DOHH2 (cell line): ENCODE results near the gene HIPK2.

Experiments
- H3F3A ChIP-seq: fragments of 200-600 bp; sonication (generic), shearing (Covaris generic); 2 replicates; pipeline ENCODE4 v1.6.0; 2016; ENCODE audit warnings: antibody characterized with exemption, mild to moderate bottlenecking; ENCODE audit not compliant: control insufficient read depth, insufficient read depth
- H3K27ac ChIP-seq: fragments of 200-600 bp; sonication (generic); 2 replicates; pipeline ENCODE4 v1.5.1; 2014; ENCODE audit warnings: low read depth, mild to moderate bottlenecking, low read length, moderate library complexity
- H3K27me3 ChIP-seq: fragments of 200-600 bp; sonication (generic); 2 replicates; pipeline ENCODE4 v1.6.1; 2014; ENCODE audit warnings: mild to moderate bottlenecking, low read length, mixed read lengths; ENCODE audit not compliant: control insufficient read depth
- H3K36me3 ChIP-seq: fragments of 200-600 bp; sonication (generic); 2 replicates; pipeline ENCODE4 v1.6.1; 2014; ENCODE audit warnings: mild to moderate bottlenecking, low read length, moderate library complexity, mixed read lengths; ENCODE audit not compliant: control insufficient read depth
- H3K4me1 ChIP-seq: fragments of 200-600 bp; sonication (generic); 2 replicates; pipeline ENCODE4 v1.6.1; 2014; ENCODE audit warnings: mild to moderate bottlenecking, low read length, mixed read lengths; ENCODE audit not compliant: control insufficient read depth
- H3K4me2 ChIP-seq: fragments of 200-600 bp; sonication (generic); 2 replicates; pipeline ENCODE4 v1.6.0; 2014; ENCODE audit warnings: mild to moderate bottlenecking, low read length, moderate library complexity
- H3K4me3 ChIP-seq: fragments of 200-600 bp; sonication (generic); 2 replicates; pipeline ENCODE4 v1.5.1; 2014; ENCODE audit warnings: mild to moderate bottlenecking, low read length, mixed read lengths
- H3K79me2 ChIP-seq: fragments of 200-600 bp; sonication (generic); 2 replicates; pipeline ENCODE4 v1.6.1; 2014; ENCODE audit warnings: mild to moderate bottlenecking, low read length, mixed read lengths; ENCODE audit not compliant: control insufficient read depth
- H3K9me2 ChIP-seq: fragments of 200-600 bp; sonication (generic); replicated peaks from 2 replicates; pipeline ENCODE4 v1.6.1; 2014; ENCODE audit warnings: mild to moderate bottlenecking, low read length, mixed read lengths; ENCODE audit not compliant: control insufficient read depth
- H3K9me3 ChIP-seq: fragments of 200-600 bp; sonication (generic); 2 replicates; pipeline ENCODE4 v1.6.1; 2014; ENCODE audit warnings: antibody characterized with exemption, low read length, mixed read lengths; ENCODE audit not compliant: control insufficient read depth, insufficient read depth
- H4K20me1 ChIP-seq: fragments of 200-600 bp; sonication (generic); 2 replicates; pipeline ENCODE4 v1.6.0; 2014; ENCODE audit warnings: low read depth, mild to moderate bottlenecking, antibody characterized with exemption, low read length, moderate library complexity; ENCODE audit not compliant: control insufficient read depth, insufficient read depth
- EZH2phosphoT487 ChIP-seq: fragments of 200-600 bp; sonication (generic); IDR thresholded peaks from 2 replicates; pipeline ENCODE4 v1.6.1; 2017; ENCODE audit warnings: borderline replicate concordance, mild to moderate bottlenecking, antibody characterized with exemption, low read length, moderate library complexity, mixed read lengths
- TF ChIP-seq, protein P1 (sequence below): fragments of 200-600 bp; sonication (generic); IDR thresholded peaks from one replicate; pipeline ENCODE4 v1.5.1; 2014; ENCODE audit warnings: antibody characterized with exemption, mild to moderate bottlenecking, low read depth, low read length; ENCODE audit not compliant: poor library complexity, severe bottlenecking

The HIPK2 gene

DNA sequence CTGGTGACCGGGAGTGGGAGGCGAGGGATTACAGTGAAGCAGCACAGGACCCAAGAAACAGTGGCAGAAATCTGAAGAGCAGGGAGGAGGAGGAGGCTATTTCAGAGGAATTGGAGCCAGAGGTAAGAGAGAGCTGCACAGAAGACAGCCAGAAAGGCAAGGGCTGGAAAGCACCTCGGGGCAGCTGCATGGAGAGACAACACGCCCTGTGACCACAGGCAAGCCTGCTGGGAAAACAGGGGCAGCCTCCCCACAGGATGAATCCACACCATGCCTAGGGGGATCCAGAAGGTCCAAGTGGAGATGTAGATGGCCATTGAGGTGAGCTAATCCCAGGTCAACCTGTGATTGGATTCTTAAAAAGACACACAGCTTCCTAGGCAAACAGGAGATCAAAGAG lies 135.5 kb downstream of the HIPK2 start:
- Histone ChIP-seq H3K36me3 (no peaks in the 10 kb centered on the region), H3K4me2 (no peak overlapping the region), H3K4me1 (no peaks in the 10 kb centered on the region), H3K79me2 (no peaks in the 10 kb centered on the region), H4K20me1 (no peaks in the 10 kb centered on the region), H3K9me3 (no peaks in the 10 kb centered on the region), H3K4me3 (no peak overlapping the region), H3K27me3 (peaks cover 7% of the 10 kb centered on the region), H3K9me2 (no peaks in the 10 kb centered on the region), H3F3A (no peaks in the 10 kb centered on the region), H3K27ac (no peak overlapping the region)
- TF ChIP-seq, protein P1, sequence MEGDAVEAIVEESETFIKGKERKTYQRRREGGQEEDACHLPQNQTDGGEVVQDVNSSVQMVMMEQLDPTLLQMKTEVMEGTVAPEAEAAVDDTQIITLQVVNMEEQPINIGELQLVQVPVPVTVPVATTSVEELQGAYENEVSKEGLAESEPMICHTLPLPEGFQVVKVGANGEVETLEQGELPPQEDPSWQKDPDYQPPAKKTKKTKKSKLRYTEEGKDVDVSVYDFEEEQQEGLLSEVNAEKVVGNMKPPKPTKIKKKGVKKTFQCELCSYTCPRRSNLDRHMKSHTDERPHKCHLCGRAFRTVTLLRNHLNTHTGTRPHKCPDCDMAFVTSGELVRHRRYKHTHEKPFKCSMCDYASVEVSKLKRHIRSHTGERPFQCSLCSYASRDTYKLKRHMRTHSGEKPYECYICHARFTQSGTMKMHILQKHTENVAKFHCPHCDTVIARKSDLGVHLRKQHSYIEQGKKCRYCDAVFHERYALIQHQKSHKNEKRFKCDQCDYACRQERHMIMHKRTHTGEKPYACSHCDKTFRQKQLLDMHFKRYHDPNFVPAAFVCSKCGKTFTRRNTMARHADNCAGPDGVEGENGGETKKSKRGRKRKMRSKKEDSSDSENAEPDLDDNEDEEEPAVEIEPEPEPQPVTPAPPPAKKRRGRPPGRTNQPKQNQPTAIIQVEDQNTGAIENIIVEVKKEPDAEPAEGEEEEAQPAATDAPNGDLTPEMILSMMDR, result no peak

DNA sequence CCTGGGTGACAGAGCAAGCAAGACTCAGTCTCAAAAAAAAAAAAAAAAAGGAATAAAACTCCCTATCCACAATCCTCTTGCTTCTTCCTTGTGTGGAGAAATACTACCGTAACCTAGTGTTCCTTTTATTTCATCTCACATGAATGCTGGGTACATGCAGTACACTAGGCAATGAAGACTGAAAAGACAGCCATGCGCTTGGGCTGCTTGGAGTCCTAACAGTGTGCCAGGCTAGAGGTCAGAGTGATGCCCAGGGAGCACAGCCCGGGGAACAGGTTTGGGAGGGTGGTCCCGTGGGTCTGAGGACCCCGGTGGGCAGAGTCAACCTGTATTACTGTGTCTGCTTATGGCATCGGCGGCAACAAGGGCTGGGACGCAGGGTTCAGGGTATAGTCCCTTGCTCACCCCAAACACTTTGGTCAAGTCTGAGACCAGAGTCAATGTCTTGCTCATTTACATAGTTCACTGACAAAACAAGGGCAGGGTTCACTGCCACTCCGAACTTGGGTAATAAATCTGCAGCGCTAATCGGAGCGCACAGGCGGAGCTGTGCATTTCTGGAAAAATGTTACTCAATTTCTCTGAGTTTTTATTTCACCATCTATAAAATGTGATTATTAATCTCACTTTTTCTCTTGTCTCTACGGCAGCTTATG lies 136.3 kb downstream of the HIPK2 start:
- H3K9me3 ChIP-seq, result no peaks in the 10 kb centered on the region
- H3K4me2 ChIP-seq, result no peak overlapping the region
- H3K27ac ChIP-seq, result no peak overlapping the region
- no peaks in the 10 kb centered on the region for H4K20me1 ChIP-seq
- H3K36me3 ChIP-seq, result no peaks in the 10 kb centered on the region
- no peaks in the 10 kb centered on the region for H3K9me2 ChIP-seq
- TF ChIP-seq, protein P1, result no peak
- TF ChIP-seq EZH2phosphoT487, result no peak
- no peaks in the 10 kb centered on the region for H3K79me2 ChIP-seq
- no peaks in the 10 kb centered on the region for H3K4me1 ChIP-seq
- H3K27me3 ChIP-seq, result peaks cover under 1% of the 10 kb centered on the region; the same call in 1 of the 2 replicates
- no peaks in the 10 kb centered on the region for H3F3A ChIP-seq
- no peak overlapping the region for H3K4me3 ChIP-seq

- Histone ChIP-seq H3K9me2 (no peaks in the 10 kb centered on the region), H3K9me3 (no peaks in the 10 kb centered on the region), H3K4me3 (no peak overlapping the region), H3K27ac (no peak overlapping the region), H3K27me3 (no peaks in the 10 kb centered on the region), H3K36me3 (no peaks in the 10 kb centered on the region), H3K4me2 (no peak overlapping the region), H4K20me1 (no peaks in the 10 kb centered on the region), H3K4me1 (no peaks in the 10 kb centered on the region), H3F3A (no peaks in the 10 kb centered on the region), H3K79me2 (no peaks in the 10 kb centered on the region)
- TF ChIP-seq EZH2phosphoT487, result no peak
- TF ChIP-seq, protein P1, result no peak
Observed at GRCh38 chr7:139640681-139641080, 137.1 kb downstream of the HIPK2 start.
